Neuronal stem cell (in vitro differentiated cells): ENCODE measurements around the gene MEF2C. TPM values are rescaled to one million over a fixed set of nuclear protein-coding genes. Genes with fewer than 3 reads are reported as not detected.
A peak's percentile ranks its signal among the peaks of the same experiment; 100 is the strongest.

Experiments
- DNase-seq: peaks from one replicate; pipeline ENCODE4 v3.0.0-alpha.2; 2013; ENCODE audit warnings: low spot score
- H2AFZ ChIP-seq: one replicate; pipeline ENCODE4 v1.6.1; 2013; ENCODE audit warnings: mild to moderate bottlenecking, low read length, inconsistent platforms
- H2AK5ac ChIP-seq: 2 replicates; pipeline ENCODE4 v1.6.1; 2013; ENCODE audit warnings: low read depth, mild to moderate bottlenecking, inconsistent platforms, low read length, moderate library complexity, mixed read lengths
- H2BK120ac ChIP-seq: 2 replicates; pipeline ENCODE4 v1.6.1; 2013; ENCODE audit warnings: low read depth, mild to moderate bottlenecking, inconsistent platforms, low read length, moderate library complexity, mixed read lengths
- H2BK12ac ChIP-seq: one replicate; pipeline ENCODE4 v1.6.1; 2013; ENCODE audit warnings: low read length, inconsistent platforms
- H2BK15ac ChIP-seq: 2 replicates; pipeline ENCODE4 v1.6.1; 2013; ENCODE audit warnings: mild to moderate bottlenecking, low read length, inconsistent platforms, mixed read lengths
- H2BK5ac ChIP-seq: one replicate; pipeline ENCODE4 v1.6.1; 2013; ENCODE audit warnings: inconsistent platforms, mild to moderate bottlenecking, low read length, moderate library complexity
- H3K14ac ChIP-seq: one replicate; pipeline ENCODE4 v1.6.1; 2013; ENCODE audit warnings: low read length, inconsistent platforms
- H3K18ac ChIP-seq: 2 replicates; pipeline ENCODE4 v1.6.1; 2013; ENCODE audit warnings: low read length, inconsistent platforms
- H3K23ac ChIP-seq: 2 replicates; pipeline ENCODE4 v1.6.1; 2013; ENCODE audit warnings: low read depth, mild to moderate bottlenecking, mixed read lengths, low read length, inconsistent platforms; ENCODE audit not compliant: poor library complexity
- H3K27ac ChIP-seq: replicated peaks from 3 replicates; pipeline ENCODE4 v1.5.1; 2013; ENCODE audit warnings: low read length, inconsistent platforms
- H3K27me3 ChIP-seq, 3 experiments: 2 replicates each; pipeline ENCODE4 v1.6.1; 2013; ENCODE audit warnings: low read length in 3 of 3, mild to moderate bottlenecking in 2 of 3, inconsistent platforms in 1 of 3, low read depth in 1 of 3, mixed read lengths in 1 of 3, moderate library complexity in 1 of 3; ENCODE audit not compliant: control insufficient read depth in 3 of 3, insufficient read depth in 3 of 3
- H3K36me3 ChIP-seq, 2 donors: replicated peaks in 1 of 2; 2 replicates each; pipeline ENCODE4 v1.6.1; 2013; ENCODE audit warnings: low read length in 2 of 2; ENCODE audit not compliant: control insufficient read depth in 2 of 2, insufficient read depth in 2 of 2
- H3K4ac ChIP-seq: 2 replicates; pipeline ENCODE4 v1.6.1; 2013; ENCODE audit warnings: inconsistent platforms, mild to moderate bottlenecking, low read length, moderate library complexity
- H3K4me1 ChIP-seq, 2 donors: 1 replicate in 1 of 2; 2 replicates in 1 of 2; pipeline ENCODE4 v1.6.1; 2013; ENCODE audit warnings: low read length in 2 of 2, low read depth in 1 of 2; ENCODE audit not compliant: control insufficient read depth in 2 of 2, insufficient read depth in 1 of 2
- H3K4me2 ChIP-seq: one replicate; pipeline ENCODE4 v1.6.1; 2013; ENCODE audit warnings: mild to moderate bottlenecking, low read length, inconsistent platforms; ENCODE audit not compliant: insufficient read depth, poor library complexity, severe bottlenecking
- H3K4me3 ChIP-seq, 2 donors: 2 replicates each; pipeline ENCODE4 v1.5.1; 2013; ENCODE audit warnings: low read length in 2 of 2, mild to moderate bottlenecking in 2 of 2, inconsistent platforms in 1 of 2, moderate library complexity in 1 of 2
- H3K79me1 ChIP-seq: one replicate; pipeline ENCODE4 v1.6.1; 2013; ENCODE audit warnings: low read depth, mild to moderate bottlenecking, inconsistent platforms, low read length, moderate library complexity
- H3K9ac ChIP-seq: one replicate; pipeline ENCODE4 v1.6.1; 2013; ENCODE audit warnings: mild to moderate bottlenecking, low read depth, low read length, inconsistent platforms; ENCODE audit not compliant: poor library complexity
- H3K9me3 ChIP-seq, 2 donors: replicated peaks in 1 of 2; 2 replicates each; pipeline versions ENCODE3 to v1.6.1; 2013; ENCODE audit warnings: low read length in 2 of 2, mild to moderate bottlenecking in 2 of 2, inconsistent platforms in 1 of 2, low read depth in 1 of 2, mixed read lengths in 1 of 2, moderate library complexity in 1 of 2; ENCODE audit not compliant: control insufficient read depth in 2 of 2, insufficient read depth in 1 of 2
- H4K8ac ChIP-seq: one replicate; pipeline ENCODE4 v1.6.1; 2013; ENCODE audit warnings: low read depth, mild to moderate bottlenecking, inconsistent platforms, low read length, moderate library complexity
- H4K91ac ChIP-seq: one replicate; pipeline ENCODE4 v1.6.1; 2013; ENCODE audit warnings: low read length, low read depth, mild to moderate bottlenecking, inconsistent platforms; ENCODE audit not compliant: poor library complexity
- WGBS, 2 donors: extraction: QIAGEN DNeasy Blood & Tissue Kit; methylation state at CpG; one replicate each; pipeline ENCODE4 v1.1.7; 2013; ENCODE audit warnings: missing lambda C conversion rate in 2 of 2, mixed read lengths in 1 of 2; ENCODE audit not compliant: insufficient read length in 2 of 2, insufficient replicate concordance in 1 of 2; ENCODE audit errors: extremely low coverage in 2 of 2; 5-methylcytosine and 5-hydroxymethylcytosine counted together
- polyA plus RNA-seq, 2 experiments: library from polyadenylated mRNA; stranded (reverse); fragments of 200-250 nt; gene quantifications; one replicate each; pipeline ENCODE4 v1.2.3, GENCODE V29; 2013

The MEF2C gene
- 1.5 TPM for polyA plus RNA-seq (2013, experiment 1 of 2)
- 1.1 TPM for polyA plus RNA-seq (2013, experiment 2 of 2)

- Histone ChIP-seq H3K27me3 (peaks cover 0 to 8% (median 7%) of the 10 kb centered on the region in 3 experiments), H4K8ac (no peak within 1 kb of the TSS), H3K4me2 (peak within 1 kb of the TSS; percentile 70), H2BK15ac (no peak within 1 kb of the TSS), H2BK5ac (no peak within 1 kb of the TSS), H4K91ac (no peak within 1 kb of the TSS), H3K4ac (no peak within 1 kb of the TSS), H3K4me1 (peaks cover 0 to 9% of the 10 kb centered on the region in 2 donors), H3K36me3 (no peaks in the 10 kb centered on the region), H2AK5ac (no peak within 1 kb of the TSS), H3K4me3 (peak within 1 kb of the TSS; percentile 60 to 82), H2BK12ac (no peak within 1 kb of the TSS), H2AFZ (peak within 1 kb of the TSS; percentile 86), H3K79me1 (no peaks in the 10 kb centered on the region), H3K14ac (no peak within 1 kb of the TSS), H3K18ac (peak within 1 kb of the TSS; percentile 31), H3K9me3 (no peaks in the 10 kb centered on the region), H3K23ac (no peak within 1 kb of the TSS), H2BK120ac (no peak within 1 kb of the TSS), H3K27ac (no peak within 1 kb of the TSS), H3K9ac (peak within 1 kb of the TSS; percentile 64)
- peak; percentile 63 for DNase-seq
- WGBS, 2 donors = no CpG with 5 or more reads among the region's 52 CpGs
Measured at GRCh38 chr5:88883059-88883835, at the start of gene MEF2C. TSS of gene MEF2C (minus strand) at chr5:88883184. CDS start at chr5:88823788, 59,396 bp downstream.

- Histone ChIP-seq H3K27ac (no peak overlapping the region), H4K91ac (no peak overlapping the region), H3K4me2 (no peak overlapping the region), H2AK5ac (no peak overlapping the region), H3K4me1 (peaks cover 0 to 2% of the 10 kb centered on the region in 2 donors), H3K9ac (no peak overlapping the region), H2BK15ac (no peak overlapping the region), H3K36me3 (no peaks in the 10 kb centered on the region), H2AFZ (no peak overlapping the region), H3K9me3 (no peaks in the 10 kb centered on the region), H3K23ac (no peak overlapping the region), H3K27me3 (no peaks in the 10 kb centered on the region), H3K18ac (no peak overlapping the region), H2BK120ac (no peak overlapping the region), H3K4me3 (no peak overlapping the region), H2BK12ac (no peak overlapping the region), H3K14ac (no peak overlapping the region), H2BK5ac (no peak overlapping the region), H3K4ac (no peak overlapping the region), H4K8ac (no peak overlapping the region), H3K79me1 (no peaks in the 10 kb centered on the region)
- no peak for DNase-seq
- no CpG with 5 or more reads among the region's 2 CpGs for WGBS, 2 donors
Measured at GRCh38 chr5:88932541-88932940, 49.6 kb upstream of the MEF2C start.

- Histone ChIP-seq H2AFZ (no peak overlapping the region), H3K4ac (no peak overlapping the region)
- WGBS, 2 donors = no CpG with 5 or more reads among the region's 1 CpG
Measured at GRCh38 chr5:88930335-88930734, 47.4 kb upstream of the MEF2C start.

GRCh38 chr5:88929385-88929784 is 46.4 kb upstream of the MEF2C start:
- no peak overlapping the region for H3K27ac ChIP-seq
- H3K18ac ChIP-seq = no peak overlapping the region
- H2BK120ac ChIP-seq = no peak overlapping the region
- no peaks in the 10 kb centered on the region for H3K36me3 ChIP-seq
- H3K14ac ChIP-seq = no peak overlapping the region
- WGBS, 2 donors = no CpG with 5 or more reads among the region's 6 CpGs
- no peak overlapping the region for H3K4me2 ChIP-seq
- no peak overlapping the region for H4K8ac ChIP-seq
- H2BK5ac ChIP-seq = no peak overlapping the region
- H3K9ac ChIP-seq = no peak overlapping the region
- no peak overlapping the region for H2BK15ac ChIP-seq
- no peak overlapping the region for H4K91ac ChIP-seq
- no peaks in the 10 kb centered on the region for H3K9me3 ChIP-seq
- no peak overlapping the region for H2BK12ac ChIP-seq
- H2AK5ac ChIP-seq = no peak overlapping the region
- H3K4me3 ChIP-seq = no peak overlapping the region
- H3K79me1 ChIP-seq = no peaks in the 10 kb centered on the region
- no peak overlapping the region for H3K23ac ChIP-seq
- no peak overlapping the region for H2AFZ ChIP-seq
- H3K4ac ChIP-seq = no peak overlapping the region
- no peaks in the 10 kb centered on the region for H3K4me1 ChIP-seq
- H3K27me3 ChIP-seq = no peaks in the 10 kb centered on the region
- DNase-seq = no peak

More at GRCh38 chr5:88930335-88930734, 47.4 kb upstream of the MEF2C start:
- Histone ChIP-seq H3K23ac (no peak overlapping the region), H2BK12ac (no peak overlapping the region), H4K8ac (no peak overlapping the region), H3K18ac (no peak overlapping the region), H3K14ac (no peak overlapping the region), H3K27ac (no peak overlapping the region), H3K36me3 (no peaks in the 10 kb centered on the region), H2BK15ac (no peak overlapping the region), H3K4me2 (no peak overlapping the region), H2BK5ac (no peak overlapping the region), H3K4me1 (no peaks in the 10 kb centered on the region), H2BK120ac (no peak overlapping the region), H4K91ac (no peak overlapping the region), H3K79me1 (no peaks in the 10 kb centered on the region), H3K4me3 (no peak overlapping the region), H3K9me3 (no peaks in the 10 kb centered on the region), H3K9ac (no peak overlapping the region), H3K27me3 (no peaks in the 10 kb centered on the region), H2AK5ac (no peak overlapping the region)
- no peak for DNase-seq
